OCI-LY7 (cell line): ENCODE results near the gene LRRC75A. TPM values are rescaled to one million over a fixed set of nuclear protein-coding genes. Genes with fewer than 3 reads are reported as not detected.

Experiments used
- BruUV-seq: library from RNA; stranded (reverse); fragments of 400-500 nt; replicated peaks from 2 replicates; lab custom pipeline; 2021; lab: Mats Ljungman, UMichigan
- CTCF ChIA-PET: fragments of 300-600 bp; sonication (Branson Sonifier 250); formaldehyde crosslinking; loops from one replicate; lab custom pipeline; 2022; ENCODE audit warnings: antibody characterized with exemption; ENCODE audit not compliant: unreplicated experiment; lab: Charles Lee
- POLR2A ChIA-PET: fragments of 300-600 bp; sonication (Branson Sonifier 250); formaldehyde crosslinking; loops from one replicate; lab custom pipeline; 2022; ENCODE audit warnings: antibody characterized with exemption; lab: Charles Lee
- DNase-seq: peaks from one replicate; pipeline ENCODE4 v3.0.0-alpha.2; 2015; ENCODE audit warnings: low spot score
- H2AFZ ChIP-seq: fragments of 200-600 bp; sonication (generic), shearing (Covaris generic); 2 replicates; pipeline ENCODE4 v1.6.1; 2014; ENCODE audit warnings: mild to moderate bottlenecking, antibody characterized with exemption, low read length, moderate library complexity
- H3K27ac ChIP-seq: fragments of 200-600 bp; sonication (generic); 2 replicates; pipeline ENCODE4 v1.5.1; 2014; ENCODE audit warnings: mixed run types, low read depth, mild to moderate bottlenecking, moderate library complexity, low read length, inconsistent platforms; ENCODE audit not compliant: poor library complexity, severe bottlenecking
- H3K36me3 ChIP-seq: fragments of 200-600 bp; sonication (generic); 2 replicates; pipeline ENCODE4 v1.6.1; 2014; ENCODE audit warnings: mild to moderate bottlenecking, antibody characterized with exemption, low read length, moderate library complexity, mixed read lengths; ENCODE audit not compliant: insufficient read depth
- H3K4me1 ChIP-seq: fragments of 200-600 bp; sonication (generic); 2 replicates; pipeline ENCODE4 v1.5.1; 2014; ENCODE audit warnings: mild to moderate bottlenecking, low read length; ENCODE audit not compliant: insufficient read depth, poor library complexity, severe bottlenecking
- H3K4me2 ChIP-seq: fragments of 200-600 bp; sonication (generic); 2 replicates; pipeline ENCODE4 v1.6.1; 2014; ENCODE audit warnings: mild to moderate bottlenecking, low read length
- H3K4me3 ChIP-seq: fragments of 200-600 bp; sonication (generic); 2 replicates; pipeline ENCODE4 v1.5.1; 2014; ENCODE audit warnings: mild to moderate bottlenecking, low read depth, low read length; ENCODE audit not compliant: poor library complexity, severe bottlenecking
- H3K79me2 ChIP-seq: fragments of 200-600 bp; sonication (generic); 2 replicates; pipeline ENCODE4 v1.6.1; 2016; ENCODE audit warnings: low read depth, mild to moderate bottlenecking, low read length, moderate library complexity, mixed read lengths; ENCODE audit not compliant: insufficient read depth
- H3K9me2 ChIP-seq: fragments of 200-600 bp; sonication (generic); 2 replicates; pipeline ENCODE4 v1.6.1; 2016; ENCODE audit warnings: mild to moderate bottlenecking, low read length, mixed read lengths; ENCODE audit not compliant: insufficient read depth
- H3K9me3 ChIP-seq: fragments of 200-600 bp; sonication (generic); 2 replicates; pipeline ENCODE4 v1.6.1; 2014; ENCODE audit warnings: mild to moderate bottlenecking, mixed run types, low read length, mixed read lengths
- H4K20me1 ChIP-seq: fragments of 200-600 bp; sonication (generic); 2 replicates; pipeline ENCODE4 v1.6.1; 2014; ENCODE audit warnings: mild to moderate bottlenecking, antibody characterized with exemption, low read length, moderate library complexity, mixed read lengths; ENCODE audit not compliant: insufficient read depth
- EZH2phosphoT487 ChIP-seq: fragments of 200-600 bp; sonication (generic); IDR thresholded peaks from 2 replicates; pipeline ENCODE4 v1.6.1; 2018; ENCODE audit warnings: low read depth, borderline replicate concordance, mild to moderate bottlenecking, mixed run types, antibody characterized with exemption, low read length, moderate library complexity, mixed read lengths
- intact Hi-C: fragments of 100-400 bp; cut with micrococcal nuclease; formaldehyde crosslinking; loops from one replicate; pipeline ENCODE4 v1.10.0; 2022; ENCODE audit not compliant: unreplicated experiment
- total RNA-seq, 2 experiments: library from RNA; depleted of rRNA in 1 of 2; stranded (reverse); fragments of >200 nt in 1 of 2; shearing (Covaris generic) in 1 of 2; gene quantifications; 2 replicates each; pipeline ENCODE4 v1.2.3, GENCODE V29; 2014 to 2022
- TF ChIP-seq, protein P1 (sequence below): fragments of 200-600 bp; sonication (generic); conservative IDR thresholded peaks from 2 replicates; pipeline ENCODE4 v1.5.1; 2014; ENCODE audit warnings: mild to moderate bottlenecking, antibody characterized with exemption, low read length, moderate library complexity, mixed read lengths

The LRRC75A gene
- total RNA-seq, 2 experiments from 2014 or later: not detected

DNA sequence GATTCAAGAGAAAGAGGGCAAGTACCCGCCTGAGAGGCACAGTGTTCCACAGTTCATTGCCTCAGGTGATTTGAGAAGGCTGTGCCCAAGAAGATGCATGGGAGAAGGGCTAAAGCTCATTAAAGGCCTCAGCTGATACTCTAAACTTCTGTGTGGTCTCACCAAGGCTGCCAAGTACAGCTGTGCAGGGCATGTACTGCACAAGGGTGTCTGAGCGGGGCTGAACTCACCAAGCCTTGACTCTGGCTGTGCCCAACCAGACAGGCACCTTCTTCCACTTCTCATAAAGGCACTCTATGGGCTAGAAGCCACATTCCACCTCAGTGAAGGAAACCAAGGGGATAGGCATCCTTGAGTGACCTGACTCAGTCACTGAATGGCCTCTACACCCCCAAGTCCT is 12.7 kb downstream of the LRRC75A start:
- ChIA-PET CTCF (no interaction called here), POLR2A (no interaction called here)
- Histone ChIP-seq H3K4me3 (no peak overlapping the region), H3K36me3 (no peaks in the 10 kb centered on the region), H3K4me1 (no peaks in the 10 kb centered on the region), H3K9me3 (no peaks in the 10 kb centered on the region), H3K27ac (no peak overlapping the region), H4K20me1 (no peaks in the 10 kb centered on the region), H3K9me2 (no peaks in the 10 kb centered on the region), H3K79me2 (no peaks in the 10 kb centered on the region), H2AFZ (no peak overlapping the region), H3K4me2 (no peak overlapping the region)
- intact Hi-C loops: no loop called here
- BruUV-seq: no TSS peak
- no peak for TF ChIP-seq EZH2phosphoT487
- TF ChIP-seq, protein P1, sequence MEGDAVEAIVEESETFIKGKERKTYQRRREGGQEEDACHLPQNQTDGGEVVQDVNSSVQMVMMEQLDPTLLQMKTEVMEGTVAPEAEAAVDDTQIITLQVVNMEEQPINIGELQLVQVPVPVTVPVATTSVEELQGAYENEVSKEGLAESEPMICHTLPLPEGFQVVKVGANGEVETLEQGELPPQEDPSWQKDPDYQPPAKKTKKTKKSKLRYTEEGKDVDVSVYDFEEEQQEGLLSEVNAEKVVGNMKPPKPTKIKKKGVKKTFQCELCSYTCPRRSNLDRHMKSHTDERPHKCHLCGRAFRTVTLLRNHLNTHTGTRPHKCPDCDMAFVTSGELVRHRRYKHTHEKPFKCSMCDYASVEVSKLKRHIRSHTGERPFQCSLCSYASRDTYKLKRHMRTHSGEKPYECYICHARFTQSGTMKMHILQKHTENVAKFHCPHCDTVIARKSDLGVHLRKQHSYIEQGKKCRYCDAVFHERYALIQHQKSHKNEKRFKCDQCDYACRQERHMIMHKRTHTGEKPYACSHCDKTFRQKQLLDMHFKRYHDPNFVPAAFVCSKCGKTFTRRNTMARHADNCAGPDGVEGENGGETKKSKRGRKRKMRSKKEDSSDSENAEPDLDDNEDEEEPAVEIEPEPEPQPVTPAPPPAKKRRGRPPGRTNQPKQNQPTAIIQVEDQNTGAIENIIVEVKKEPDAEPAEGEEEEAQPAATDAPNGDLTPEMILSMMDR: no peak
- no peak for DNase-seq

DNA sequence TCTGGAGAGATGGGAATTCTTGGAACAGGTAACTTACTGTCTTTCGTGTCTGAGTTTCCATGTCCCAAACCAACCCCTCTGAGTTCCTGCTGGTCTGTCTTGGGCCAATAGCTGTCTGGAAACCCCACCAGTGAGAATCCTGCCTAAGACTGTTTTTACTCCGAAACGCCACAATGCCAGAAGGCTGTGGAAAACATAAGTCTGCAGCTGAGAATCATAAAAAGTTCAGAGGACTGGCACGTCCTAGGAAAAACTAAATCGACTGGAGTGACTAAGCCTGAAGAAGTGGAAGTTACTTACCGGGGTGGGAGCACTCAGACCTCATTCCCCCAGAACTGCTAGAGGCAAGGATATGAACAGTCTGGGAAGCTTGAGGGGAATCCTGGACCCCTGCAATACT is 13.3 kb downstream of the LRRC75A start:
- Histone ChIP-seq H3K4me2 (no peak overlapping the region), H2AFZ (no peak overlapping the region), H3K79me2 (no peaks in the 10 kb centered on the region), H3K27ac (no peak overlapping the region), H3K9me3 (no peaks in the 10 kb centered on the region), H3K9me2 (no peaks in the 10 kb centered on the region), H3K4me1 (no peaks in the 10 kb centered on the region), H3K4me3 (no peak overlapping the region), H3K36me3 (no peaks in the 10 kb centered on the region), H4K20me1 (no peaks in the 10 kb centered on the region)
- ChIA-PET CTCF (no interaction called here), POLR2A (no interaction called here)
- intact Hi-C loops: no loop called here
- TF ChIP-seq, protein P1: no peak
- no peak for TF ChIP-seq EZH2phosphoT487
- no TSS peak for BruUV-seq
- DNase-seq: no peak

DNA sequence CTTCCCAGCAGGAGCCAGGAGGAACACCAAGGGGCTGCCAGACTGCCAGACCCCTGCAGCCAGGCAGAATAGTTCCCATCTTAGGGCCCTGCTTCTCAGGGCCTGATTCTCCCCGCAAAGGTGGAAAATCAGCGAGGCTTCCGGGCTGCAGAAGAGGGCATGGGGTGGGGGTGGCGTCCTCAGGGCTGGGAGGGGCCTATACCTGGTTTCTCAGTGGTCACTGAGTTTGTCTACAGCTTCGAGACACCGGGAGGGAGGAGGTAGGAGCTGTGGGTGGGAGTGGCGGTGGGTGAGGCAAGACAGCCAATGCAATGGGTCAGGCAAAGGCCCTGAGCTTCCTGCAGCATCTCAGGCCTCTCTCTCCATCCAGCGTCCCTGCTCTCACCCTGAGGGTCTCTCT is 14.3 kb downstream of the LRRC75A start:
- ChIA-PET CTCF (interaction anchor here (0.5 kb wide), 1 partner anchor 82 kb away, joined by 3 read pairs; no protein-coding TSS in a partner anchor), POLR2A (no interaction called here)
- Histone ChIP-seq H3K36me3 (no peaks in the 10 kb centered on the region), H3K4me2 (no peak overlapping the region), H3K27ac (no peak overlapping the region), H3K9me3 (no peaks in the 10 kb centered on the region), H3K9me2 (no peaks in the 10 kb centered on the region), H2AFZ (no peak overlapping the region), H3K4me3 (no peak overlapping the region), H3K4me1 (no peaks in the 10 kb centered on the region), H3K79me2 (no peaks in the 10 kb centered on the region), H4K20me1 (no peaks in the 10 kb centered on the region)
- intact Hi-C loops: no loop called here
- BruUV-seq: no TSS peak
- TF ChIP-seq, protein P1: no peak
- no peak for TF ChIP-seq EZH2phosphoT487
- DNase-seq: no peak
